ENCODE data around the gene ZER1. TPM values are rescaled to one million over a fixed set of nuclear protein-coding genes. Genes with fewer than 3 reads are reported as not detected.
"Not testable (repeated sequence)": the region's sequence is repeated elsewhere in the genome, so short reads cannot be mapped to it uniquely, and the experiment has no call there.

Gene ZER1
- total RNA-seq, 2 experiments from 2014 or later = 27.1 to 29.2 TPM

GRCh38 chr9:128781187-128782070 is 9.7 kb upstream of the ZER1 start:
- H3K36me3 Mint-ChIP-seq = no peaks in the 10 kb centered on the region
- H3K4me3 Mint-ChIP-seq = no peak overlapping the region
- ATAC-seq (ENCODE audit: low read depth) (no peak), DNase-seq (no peak)
- H3K9me3 Mint-ChIP-seq = no peaks in the 10 kb centered on the region
- no peaks in the 10 kb centered on the region for H3K27me3 Mint-ChIP-seq
- H3K27ac Mint-ChIP-seq = no peak overlapping the region
- POLR2A ChIA-PET = interaction anchor here (1.0 to 1.4 kb wide), 2 partner anchors 10 to 57 kb away, joined by 3 read pairs; no protein-coding TSS in a partner anchor
- H3K4me1 Mint-ChIP-seq = peaks cover 3% of the 10 kb centered on the region

- DNase-seq; H3K27me3 Mint-ChIP-seq; H3K9me3 Mint-ChIP-seq; H3K4me1 Mint-ChIP-seq; ATAC-seq (ENCODE audit: low read depth); H3K27ac Mint-ChIP-seq; H3K36me3 Mint-ChIP-seq; POLR2A ChIA-PET; H3K4me3 Mint-ChIP-seq: not testable (repeated sequence)
Observed at GRCh38 chr9:128780093-128780492, 8.4 kb upstream of the ZER1 start.

- POLR2A ChIA-PET = interaction anchor here (0.7 kb wide), 1 partner anchor 91 kb away, joined by 3 read pairs; no protein-coding TSS in a partner anchor
- Mint-ChIP-seq H3K27ac (no peak overlapping the region), H3K9me3 (no peaks in the 10 kb centered on the region), H3K4me1 (peaks cover 12% of the 10 kb centered on the region), H3K27me3 (no peaks in the 10 kb centered on the region), H3K36me3 (no peaks in the 10 kb centered on the region), H3K4me3 (no peak overlapping the region)
- DNase-seq (no peak), ATAC-seq (ENCODE audit: low read depth) (no peak)
Observed at GRCh38 chr9:128774804-128775203, 3.1 kb upstream of the ZER1 start.

GRCh38 chr9:128773049-128773448 is 1.3 kb upstream of the ZER1 start:
- peak overlapping the region; percentile 28 for H3K4me3 Mint-ChIP-seq
- DNase-seq = no peak
- POLR2A ChIA-PET = interaction anchor here (0.7 to 2.9 kb wide), 3 partner anchors 15 to 853 kb away, joined by 3 to 18 read pairs (median 4); partner anchors contain the start of genes NTMT1 and ZDHHC12
- no peaks in the 10 kb centered on the region for H3K27me3 Mint-ChIP-seq
- H3K4me1 Mint-ChIP-seq = peaks cover 14% of the 10 kb centered on the region
- peak overlapping the region; percentile 64 for H3K27ac Mint-ChIP-seq
- no peaks in the 10 kb centered on the region for H3K9me3 Mint-ChIP-seq
- H3K36me3 Mint-ChIP-seq = no peaks in the 10 kb centered on the region
- no peak for ATAC-seq (ENCODE audit: low read depth)

DNA sequence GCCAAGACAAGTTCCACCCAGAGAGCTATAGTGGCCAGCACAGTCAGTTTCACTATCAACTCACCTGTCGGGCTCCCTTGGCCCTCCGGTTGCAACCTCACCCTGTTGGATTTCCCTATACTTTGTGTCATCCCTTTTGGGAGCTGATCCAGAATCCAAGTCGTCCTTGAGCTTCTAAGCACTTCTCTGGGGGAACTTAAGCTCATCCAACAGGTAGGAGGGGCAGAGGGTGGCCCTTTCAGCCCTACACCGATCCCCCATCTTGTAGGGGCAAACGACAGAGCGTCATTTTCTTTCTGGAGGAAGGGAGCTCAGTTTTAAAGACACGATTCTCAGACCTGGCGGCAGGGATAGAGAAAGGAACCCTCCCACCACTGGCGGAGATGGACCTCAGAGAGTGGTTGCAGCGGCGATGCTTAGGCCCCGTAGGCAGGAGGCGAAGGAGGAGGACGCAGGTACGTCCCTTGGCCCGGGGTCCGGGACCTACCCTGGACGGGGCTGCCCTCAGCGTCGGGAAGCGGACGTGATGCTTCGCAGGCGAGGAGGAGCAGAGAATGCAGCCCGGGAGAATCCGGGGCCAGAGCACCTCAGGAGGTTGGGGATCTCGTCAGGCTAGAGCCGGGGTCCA is 519 bp downstream of the ZER1 start:
- no peaks in the 10 kb centered on the region for H3K9me3 Mint-ChIP-seq
- POLR2A ChIA-PET = interaction anchor here (0.7 to 2.9 kb wide), 11 partner anchors 11 to 219 kb away, joined by 3 to 18 read pairs (median 4); partner anchors contain the start of genes ENDOG, PKN3, SPOUT1 and SPTAN1
- peaks cover 14% of the 10 kb centered on the region for H3K4me1 Mint-ChIP-seq
- no peaks in the 10 kb centered on the region for H3K27me3 Mint-ChIP-seq
- no peaks in the 10 kb centered on the region for H3K36me3 Mint-ChIP-seq
- peak overlapping the region; percentile 98 for H3K4me3 Mint-ChIP-seq
- ATAC-seq (ENCODE audit: low read depth) (peak; percentile 11), DNase-seq (no peak)
- H3K27ac Mint-ChIP-seq = peak overlapping the region; percentile 97

- Mint-ChIP-seq H3K9me3 (no peaks in the 10 kb centered on the region), H3K27me3 (no peaks in the 10 kb centered on the region), H3K27ac (peak overlapping the region; percentile 97), H3K36me3 (no peaks in the 10 kb centered on the region), H3K4me1 (peaks cover 14% of the 10 kb centered on the region), H3K4me3 (peak overlapping the region; percentile 98)
- DNase-seq = no peak
- POLR2A ChIA-PET = interaction anchor here (0.8 to 2.9 kb wide), 10 partner anchors 12 to 218 kb away, joined by 3 to 18 read pairs (median 4); partner anchors contain the start of genes ENDOG, PKN3, SPTAN1 and ZDHHC12
- ATAC-seq (ENCODE audit: low read depth) = no peak
Observed at GRCh38 chr9:128770286-128771030, 1.3 kb downstream of the ZER1 start.

GRCh38 chr9:128768606-128769005 is 3.1 kb downstream of the ZER1 start:
- POLR2A ChIA-PET = interaction anchor here (0.6 kb wide), 2 partner anchors 43 to 50 kb away, joined by 3 read pairs; partner anchors contain the start of gene ENDOG
- no peak for DNase-seq
- Mint-ChIP-seq H3K9me3 (no peaks in the 10 kb centered on the region), H3K36me3 (no peaks in the 10 kb centered on the region), H3K27ac (no peak overlapping the region), H3K4me3 (no peak overlapping the region), H3K4me1 (peaks cover 16% of the 10 kb centered on the region), H3K27me3 (no peaks in the 10 kb centered on the region)
- ATAC-seq (ENCODE audit: low read depth) = no peak

DNA sequence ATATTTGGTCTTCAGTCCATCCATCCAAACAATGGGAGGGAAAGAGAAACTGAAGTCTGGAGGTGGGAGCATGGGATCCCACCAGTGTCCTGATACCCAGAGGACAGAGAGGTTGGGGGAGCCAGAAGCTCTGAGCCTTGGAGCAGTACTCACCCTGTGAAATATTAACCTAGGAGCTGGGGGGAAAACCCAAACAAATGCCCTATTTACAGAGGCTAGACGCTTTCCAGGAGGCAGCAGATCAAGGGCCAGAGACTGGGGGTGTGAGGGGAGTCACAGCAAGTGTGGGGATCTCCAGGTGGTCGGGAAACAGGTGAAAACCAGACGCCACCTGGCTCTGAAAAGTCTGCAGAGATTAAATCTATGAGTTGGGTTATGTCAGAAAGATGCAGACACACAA is 6.2 kb downstream of the ZER1 start:
- no peaks in the 10 kb centered on the region for H3K27me3 Mint-ChIP-seq
- no peak overlapping the region for H3K4me3 Mint-ChIP-seq
- peaks cover 8% of the 10 kb centered on the region for H3K4me1 Mint-ChIP-seq
- POLR2A ChIA-PET = no interaction called here
- ATAC-seq (ENCODE audit: low read depth) (no peak), DNase-seq (no peak)
- no peak overlapping the region for H3K27ac Mint-ChIP-seq
- no peaks in the 10 kb centered on the region for H3K36me3 Mint-ChIP-seq
- H3K9me3 Mint-ChIP-seq = no peaks in the 10 kb centered on the region

- H3K9me3 Mint-ChIP-seq = no peaks in the 10 kb centered on the region
- no peak overlapping the region for H3K4me3 Mint-ChIP-seq
- POLR2A ChIA-PET = no interaction called here
- H3K27me3 Mint-ChIP-seq = no peaks in the 10 kb centered on the region
- no peak for ATAC-seq (ENCODE audit: low read depth)
- no peak overlapping the region for H3K27ac Mint-ChIP-seq
- H3K4me1 Mint-ChIP-seq = peaks cover 2% of the 10 kb centered on the region
- H3K36me3 Mint-ChIP-seq = no peaks in the 10 kb centered on the region
- DNase-seq = no peak
Observed at GRCh38 chr9:128764361-128764760, 7.4 kb downstream of the ZER1 start.

DNA sequence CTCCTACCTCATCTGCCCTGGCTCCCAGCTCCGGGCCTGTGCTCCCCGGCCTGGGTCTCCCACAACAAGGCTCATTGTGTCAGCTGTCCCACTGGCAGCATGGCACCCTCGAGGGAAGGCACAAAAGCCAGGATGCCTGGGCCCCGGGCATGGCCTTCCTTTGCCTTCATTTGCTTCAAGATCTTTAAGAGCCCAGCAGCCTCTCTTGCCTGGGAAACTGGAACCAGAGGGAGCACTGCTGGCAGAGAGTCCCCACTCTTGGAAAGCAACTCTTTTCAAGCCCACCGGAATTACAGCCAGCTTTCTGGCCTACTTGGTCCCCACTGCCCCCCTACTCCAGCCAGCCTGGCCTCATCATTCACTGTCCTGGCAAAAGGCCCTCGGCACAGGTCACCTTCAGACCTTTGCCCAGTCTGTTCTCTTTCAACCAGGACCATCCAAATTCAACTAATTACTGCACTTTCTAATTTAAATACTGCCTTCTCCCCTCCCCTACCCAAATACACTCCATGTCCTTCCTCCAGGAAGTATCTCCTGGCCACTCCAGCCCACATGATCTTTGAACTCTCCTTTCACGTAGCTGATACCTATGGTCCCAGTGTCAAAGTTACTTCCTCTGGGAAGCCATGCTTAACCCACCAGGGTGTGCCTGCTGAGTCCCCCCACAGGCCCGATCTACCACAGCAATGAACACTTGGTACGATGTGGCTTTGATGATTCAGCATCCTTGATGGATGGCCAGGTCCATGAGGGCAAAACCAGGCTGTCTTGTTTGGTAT is 8.9 kb downstream of the ZER1 start:
- no peak for ATAC-seq (ENCODE audit: low read depth)
- Mint-ChIP-seq H3K4me1 (peaks cover 2% of the 10 kb centered on the region), H3K27me3 (no peaks in the 10 kb centered on the region), H3K27ac (no peak overlapping the region), H3K36me3 (no peaks in the 10 kb centered on the region), H3K4me3 (no peak overlapping the region), H3K9me3 (no peaks in the 10 kb centered on the region)
- no peak for DNase-seq
- POLR2A ChIA-PET = no interaction called here

- no peaks in the 10 kb centered on the region for H3K9me3 Mint-ChIP-seq
- no peaks in the 10 kb centered on the region for H3K27me3 Mint-ChIP-seq
- DNase-seq = no peak
- ATAC-seq (ENCODE audit: low read depth) = no peak
- no peaks in the 10 kb centered on the region for H3K36me3 Mint-ChIP-seq
- POLR2A ChIA-PET = no interaction called here
- no peaks in the 10 kb centered on the region for H3K4me1 Mint-ChIP-seq
- H3K27ac Mint-ChIP-seq = no peak overlapping the region
- H3K4me3 Mint-ChIP-seq = no peak overlapping the region
Observed at GRCh38 chr9:128757602-128758001, 14.1 kb downstream of the ZER1 start.

DNA sequence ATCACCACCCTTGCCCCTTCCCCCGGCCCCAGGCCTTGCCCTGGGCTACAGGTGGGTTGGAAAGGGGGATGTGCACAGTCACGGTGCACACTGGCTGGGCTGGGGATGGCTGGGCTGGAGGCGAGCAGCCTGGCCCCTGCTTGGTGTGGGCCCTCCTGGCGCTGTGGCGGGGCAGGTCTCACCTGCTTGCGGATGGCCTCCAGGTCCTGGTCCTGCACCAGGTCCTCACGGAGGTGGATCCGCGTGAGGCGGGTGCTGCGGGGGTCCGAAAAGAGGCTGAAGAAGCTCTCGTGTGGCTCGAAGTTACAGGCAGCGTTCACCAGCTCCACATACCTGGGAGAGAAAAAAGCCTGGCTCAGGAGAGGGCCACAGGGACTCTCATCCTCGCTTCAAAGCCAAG is 18.1 kb downstream of the ZER1 start:
- DNase-seq = no peak
- no peaks in the 10 kb centered on the region for H3K36me3 Mint-ChIP-seq
- H3K9me3 Mint-ChIP-seq = no peaks in the 10 kb centered on the region
- POLR2A ChIA-PET = interaction anchor here (0.5 kb wide), 1 partner anchor 90 kb away, joined by 4 read pairs; no protein-coding TSS in a partner anchor
- no peaks in the 10 kb centered on the region for H3K4me1 Mint-ChIP-seq
- no peak for ATAC-seq (ENCODE audit: low read depth)
- H3K27ac Mint-ChIP-seq = no peak overlapping the region
- H3K27me3 Mint-ChIP-seq = no peaks in the 10 kb centered on the region
- no peak overlapping the region for H3K4me3 Mint-ChIP-seq
